Measurements from ENCODE around the gene PRMT9. TPM values are rescaled to one million over a fixed set of nuclear protein-coding genes. Genes with fewer than 3 reads are reported as not detected.

PRMT9 gene
- total and polyA plus RNA-seq, 9 of the 15 experiments (the other 6 are each of a cell fraction or from before 2014, with no cell fraction given) = 3.5 to 15.6 (median 7.2) TPM

DNA sequence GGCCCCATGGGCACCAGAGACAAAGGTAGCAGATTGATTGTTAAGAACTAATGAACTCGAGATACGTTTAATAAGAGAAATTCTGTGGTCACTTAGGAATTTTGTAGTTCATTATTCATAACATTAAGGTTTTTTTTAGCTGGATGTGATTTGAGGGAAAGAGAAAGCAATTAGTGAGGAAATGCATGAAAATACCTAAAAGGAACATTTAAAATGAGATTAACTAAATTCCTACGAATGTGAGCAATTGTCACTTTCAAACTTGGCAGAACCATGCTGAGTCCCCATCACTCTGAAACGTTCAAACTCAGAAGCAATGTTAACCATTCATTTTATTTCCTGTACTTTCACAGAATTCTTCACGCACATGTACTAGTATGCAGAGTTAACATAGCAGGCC lies 5.9 kb downstream of the PRMT9 start:
- ATAC-seq (no peak), DNase-seq (ENCODE audit: extremely low read depth in 1 of 4, low spot score in 3 of 4) (no peak), FAIRE-seq (no peak)
- Histone ChIP-seq H3K9me1 (ENCODE audit: control insufficient read depth, insufficient read depth, low read length) (no peaks in the 10 kb centered on the region), H3K79me2 (ENCODE audit: control insufficient read depth, insufficient read depth, low read length) (peaks cover 23% of the 10 kb centered on the region), H4K20me1 (replicated peaks; ENCODE audit: control insufficient read depth, insufficient read depth, low read length) (no peaks in the 10 kb centered on the region), H3K36me3 (ENCODE audit: control insufficient read depth, insufficient read depth, low read length) (peaks cover 26% of the 10 kb centered on the region), H3K9ac (ENCODE audit: insufficient read depth in 1 of 2, low read depth in 2 of 2, low read length in 2 of 2) (no peak overlapping the region), H3K4me3 (no peak overlapping the region), H3K9me3 (replicated peaks; ENCODE audit: control insufficient read depth, insufficient read depth, low read depth, low read length) (no peaks in the 10 kb centered on the region), H3K4me2 (ENCODE audit: insufficient read depth, low read length) (no peak overlapping the region), H2AFZ (ENCODE audit: low read depth, low read length) (no peak overlapping the region), H3K27ac (ENCODE audit: extremely low read depth, low read depth, low read length) (no peak overlapping the region), H3K27me3 (ENCODE audit: control insufficient read depth in 2 of 2, insufficient read depth in 2 of 2, low read length in 2 of 2) (no peaks in the 10 kb centered on the region), H3K4me1 (replicated peaks in 1 of 2; ENCODE audit: control insufficient read depth in 2 of 2, insufficient read depth in 2 of 2, low read length in 2 of 2) (peaks cover 0 to 4% of the 10 kb centered on the region in 2 experiments; a peak in 2 of 5 replicates)
- 85% methylated on average over 5 of the region's 5 CpGs for WGBS (ENCODE audit: insufficient coverage, low coverage, missing lambda C conversion rate)
- ChIA-PET CTCF (ENCODE audit: low intra/inter-chr PET ratio) (no interaction called here), POLR2A (no interaction called here)
- in situ Hi-C loops (cut with MboI) = no loop called here
- intact Hi-C loops (cut with micrococcal nuclease) = no loop called here
- no TSS peak for BruUV-seq (replicated peaks)
- TF ChIP-seq CBX1 (IDR thresholded peaks at IDR 0.05; ENCODE audit: low read depth) = no peak
- TF ChIP-seq ZNF324 (CRISPR knock-in tag; IDR thresholded peaks at IDR 0.05) = no peak
- TF ChIP-seq ZNF408 (CRISPR knock-in tag; IDR thresholded peaks at IDR 0.05; ENCODE audit: low read depth) = no peak
- TF ChIP-seq PYGO2 (tag; IDR thresholded peaks at IDR 0.05) = no peak
- TF ChIP-seq, protein P1, sequence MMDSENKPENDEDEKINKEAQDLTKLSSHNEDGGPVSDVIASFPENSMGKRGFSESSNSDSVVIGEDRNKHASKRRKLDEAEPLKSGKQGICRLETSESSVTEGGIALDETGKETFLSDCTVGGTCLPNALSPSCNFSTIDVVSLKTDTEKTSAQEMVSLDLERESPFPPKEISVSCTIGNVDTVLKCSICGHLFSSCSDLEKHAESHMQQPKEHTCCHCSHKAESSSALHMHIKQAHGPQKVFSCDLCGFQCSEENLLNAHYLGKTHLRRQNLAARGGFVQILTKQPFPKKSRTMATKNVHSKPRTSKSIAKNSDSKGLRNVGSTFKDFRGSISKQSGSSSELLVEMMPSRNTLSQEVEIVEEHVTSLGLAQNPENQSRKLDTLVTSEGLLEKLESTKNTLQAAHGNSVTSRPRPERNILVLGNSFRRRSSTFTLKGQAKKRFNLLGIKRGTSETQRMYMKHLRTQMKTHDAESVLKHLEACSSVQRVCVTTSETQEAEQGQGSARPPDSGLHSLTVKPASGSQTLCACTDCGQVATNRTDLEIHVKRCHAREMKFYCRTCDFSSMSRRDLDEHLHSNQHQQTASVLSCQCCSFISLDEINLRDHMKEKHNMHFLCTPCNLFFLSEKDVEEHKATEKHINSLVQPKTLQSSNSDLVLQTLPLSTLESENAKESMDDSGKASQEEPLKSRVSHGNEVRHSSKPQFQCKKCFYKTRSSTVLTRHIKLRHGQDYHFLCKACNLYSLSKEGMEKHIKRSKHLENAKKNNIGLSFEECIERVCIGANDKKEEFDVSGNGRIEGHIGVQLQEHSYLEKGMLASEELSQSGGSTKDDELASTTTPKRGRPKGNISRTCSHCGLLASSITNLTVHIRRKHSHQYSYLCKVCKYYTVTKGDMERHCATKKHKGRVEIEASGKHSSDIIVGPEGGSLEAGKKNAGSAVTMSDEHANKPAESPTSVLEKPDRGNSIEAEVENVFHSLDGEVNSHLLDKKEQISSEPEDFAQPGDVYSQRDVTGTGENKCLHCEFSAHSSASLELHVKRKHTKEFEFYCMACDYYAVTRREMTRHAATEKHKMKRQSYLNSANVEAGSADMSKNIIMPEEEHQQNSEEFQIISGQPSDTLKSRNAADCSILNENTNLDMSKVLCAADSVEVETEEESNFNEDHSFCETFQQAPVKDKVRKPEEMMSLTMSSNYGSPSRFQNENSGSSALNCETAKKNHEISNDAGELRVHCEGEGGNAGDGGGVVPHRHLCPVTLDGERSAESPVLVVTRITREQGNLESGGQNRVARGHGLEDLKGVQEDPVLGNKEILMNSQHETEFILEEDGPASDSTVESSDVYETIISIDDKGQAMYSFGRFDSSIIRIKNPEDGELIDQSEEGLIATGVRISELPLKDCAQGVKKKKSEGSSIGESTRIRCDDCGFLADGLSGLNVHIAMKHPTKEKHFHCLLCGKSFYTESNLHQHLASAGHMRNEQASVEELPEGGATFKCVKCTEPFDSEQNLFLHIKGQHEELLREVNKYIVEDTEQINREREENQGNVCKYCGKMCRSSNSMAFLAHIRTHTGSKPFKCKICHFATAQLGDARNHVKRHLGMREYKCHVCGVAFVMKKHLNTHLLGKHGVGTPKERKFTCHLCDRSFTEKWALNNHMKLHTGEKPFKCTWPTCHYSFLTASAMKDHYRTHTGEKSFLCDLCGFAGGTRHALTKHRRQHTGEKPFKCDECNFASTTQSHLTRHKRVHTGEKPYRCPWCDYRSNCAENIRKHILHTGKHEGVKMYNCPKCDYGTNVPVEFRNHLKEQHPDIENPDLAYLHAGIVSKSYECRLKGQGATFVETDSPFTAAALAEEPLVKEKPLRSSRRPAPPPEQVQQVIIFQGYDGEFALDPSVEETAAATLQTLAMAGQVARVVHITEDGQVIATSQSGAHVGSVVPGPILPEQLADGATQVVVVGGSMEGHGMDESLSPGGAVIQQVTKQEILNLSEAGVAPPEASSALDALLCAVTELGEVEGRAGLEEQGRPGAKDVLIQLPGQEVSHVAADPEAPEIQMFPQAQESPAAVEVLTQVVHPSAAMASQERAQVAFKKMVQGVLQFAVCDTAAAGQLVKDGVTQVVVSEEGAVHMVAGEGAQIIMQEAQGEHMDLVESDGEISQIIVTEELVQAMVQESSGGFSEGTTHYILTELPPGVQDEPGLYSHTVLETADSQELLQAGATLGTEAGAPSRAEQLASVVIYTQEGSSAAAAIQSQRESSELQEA (IDR thresholded peaks at IDR 0.05; ENCODE audit: low read depth) = no peak
- TF ChIP-seq ZNF644 (tag; IDR thresholded peaks at IDR 0.05; ENCODE audit: low read depth) = no peak

All from K562 (cell line).